ENCODE results near the gene MCCC1.
"Not testable (repeated sequence)": the region's sequence is repeated elsewhere in the genome, so short reads cannot be mapped to it uniquely, and the experiment has no call there.

The MCCC1 gene

GRCh38 chr3:183101040-183101439 is 1.7 kb upstream of the MCCC1 start:
- DNase-seq, result not testable (repeated sequence)

- DNase-seq, result no peak
These were observed 1.1 kb upstream of the MCCC1 start for GRCh38 chr3:183100376-183100775.

GRCh38 chr3:183099838-183100204 is 525 bp upstream of the MCCC1 start:
- DNase-seq, result no peak

GRCh38 chr3:183098536-183099025 is 715 bp downstream of the MCCC1 start:
- DNase-seq, result no peak

- no peak for DNase-seq
These were observed 4.6 kb downstream of the MCCC1 start for GRCh38 chr3:183094711-183095110.

- no peak for DNase-seq
These were observed 7.0 kb downstream of the MCCC1 start for GRCh38 chr3:183092256-183092655.

- no peak for DNase-seq
These were observed 12.1 kb downstream of the MCCC1 start for GRCh38 chr3:183087184-183087583.

GRCh38 chr3:183085634-183086390 is 13.5 kb downstream of the MCCC1 start:
- peak; percentile 1 for DNase-seq

- DNase-seq, result no peak
These were observed 16.9 kb downstream of the MCCC1 start for GRCh38 chr3:183082355-183082915.

- no peak for DNase-seq
These were observed 17.7 kb downstream of the MCCC1 start for GRCh38 chr3:183081459-183082183.

GRCh38 chr3:183080628-183081027 is 18.7 kb downstream of the MCCC1 start:
- no peak for DNase-seq

GRCh38 chr3:183074881-183075280 is 24.4 kb downstream of the MCCC1 start:
- no peak for DNase-seq

- no peak for DNase-seq
These were observed 25.0 kb downstream of the MCCC1 start for GRCh38 chr3:183074261-183074660.

- no peak for DNase-seq
These were observed 25.5 kb downstream of the MCCC1 start for GRCh38 chr3:183073839-183074238.

- no peak for DNase-seq
These were observed 28.4 kb downstream of the MCCC1 start for GRCh38 chr3:183070892-183071291.

GRCh38 chr3:183069086-183069485 is 30.2 kb downstream of the MCCC1 start:
- DNase-seq, result no peak

- DNase-seq, result not testable (repeated sequence)
These were observed 32.4 kb downstream of the MCCC1 start for GRCh38 chr3:183066891-183067290.

- DNase-seq, result no peak
These were observed 34.8 kb downstream of the MCCC1 start for GRCh38 chr3:183064475-183064874.

- no peak for DNase-seq
These were observed 37.7 kb downstream of the MCCC1 start for GRCh38 chr3:183061391-183062172.

GRCh38 chr3:183058351-183058750 is 40.9 kb downstream of the MCCC1 start:
- no peak for DNase-seq

GRCh38 chr3:183050706-183051105 is 48.6 kb downstream of the MCCC1 start:
- no peak for DNase-seq

- DNase-seq, result no peak
These were observed 52.4 kb downstream of the MCCC1 start for GRCh38 chr3:183046883-183047282.

GRCh38 chr3:183044547-183045229 is 54.6 kb downstream of the MCCC1 start:
- no peak for DNase-seq
